Lower leg skin (tissue), 4 donors: ENCODE data around the gene HOXA1. TPM values are rescaled to one million over a fixed set of nuclear protein-coding genes. Genes with fewer than 3 reads are reported as not detected.

Experiments
- DNase-seq, 2 donors: peaks; one replicate each; pipeline ENCODE4 v3.0.0-alpha.2; 2019; ENCODE audit warnings: low spot score in 2 of 2
- H3K4me3 ChIP-seq: fragments of 200-600 bp; sonication (generic); 2 replicates; pipeline ENCODE4 v1.5.1; 2017; ENCODE audit warnings: mild to moderate bottlenecking, low read depth; ENCODE audit not compliant: poor library complexity, severe bottlenecking
- POLR2A ChIP-seq, 2 donors: fragments of 450-650 bp; IDR thresholded peaks; one replicate each; pipeline ENCODE4 v1.6.1; 2016 to 2017; ENCODE audit warnings: antibody characterized with exemption in 2 of 2, mild to moderate bottlenecking in 1 of 2, moderate library complexity in 1 of 2
- WGBS, 2 donors: methylation state at CpG; one replicate each; pipeline ENCODE4 v1.1.5; 2018; 5-methylcytosine and 5-hydroxymethylcytosine counted together
- intact Hi-C: fragments of 100-400 bp; cut with DNase I; formaldehyde crosslinking; loops from one replicate; pipeline ENCODE4 v1.15.0; 2023; ENCODE audit warnings: low total_unique reads
- total RNA-seq, 4 donors: library from RNA; depleted of rRNA; stranded (reverse); fragments of >200 nt; gene quantifications; one replicate each; pipeline ENCODE4 v1.1.0, GENCODE V29; 2016
- TF ChIP-seq, protein P1 (sequence below), 3 donors: fragments of 450-650 bp; IDR thresholded peaks; one replicate each; pipeline ENCODE4 v1.5.1; 2016; ENCODE audit warnings: antibody characterized with exemption in 3 of 3, mild to moderate bottlenecking in 3 of 3, moderate library complexity in 2 of 3

HOXA1 gene
- total RNA-seq, 4 donors from 2014 or later, result 0.63 to 3.2 (median 1.9) TPM

DNA sequence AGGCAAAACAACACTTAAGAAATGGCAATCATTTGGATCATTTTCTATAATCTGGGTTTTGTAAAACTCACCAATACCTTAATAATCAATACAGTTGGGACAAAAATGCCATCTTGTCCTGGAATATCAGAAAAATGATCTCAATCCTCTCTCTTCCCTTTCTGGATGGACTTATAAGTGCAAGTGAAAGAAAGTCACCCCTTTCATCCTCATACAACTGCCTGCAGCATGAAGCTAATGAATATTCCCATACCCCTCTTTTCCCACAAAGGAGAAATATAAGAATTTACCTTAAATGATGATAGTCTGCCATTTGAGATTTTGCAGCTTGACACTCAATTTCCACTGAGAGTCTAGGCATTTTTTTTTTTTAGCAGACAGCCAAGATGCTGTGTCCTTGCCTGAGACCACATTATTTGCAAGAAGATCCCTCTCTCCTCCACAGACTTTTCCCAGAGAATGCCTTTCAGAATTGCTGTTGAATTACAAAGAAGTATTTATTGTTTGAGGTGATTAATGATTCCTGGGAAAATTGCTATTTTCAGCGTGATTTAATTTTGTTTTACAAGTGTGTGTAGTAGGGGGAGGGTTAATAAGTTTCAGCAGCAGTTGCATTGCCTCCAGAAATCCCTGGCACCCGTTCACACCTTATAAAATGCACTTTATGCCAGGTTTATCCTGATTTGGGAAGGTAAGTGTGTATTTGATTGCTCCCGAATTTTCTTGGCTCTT lies 31.0 kb upstream of the HOXA1 start:
- no peak for DNase-seq
- no peak overlapping the region for H3K4me3 ChIP-seq
- WGBS, 2 donors, result 51 to 57% methylated on average over 3 of the region's 3 CpGs
- intact Hi-C loops, result no loop called here
- TF ChIP-seq, protein P1, sequence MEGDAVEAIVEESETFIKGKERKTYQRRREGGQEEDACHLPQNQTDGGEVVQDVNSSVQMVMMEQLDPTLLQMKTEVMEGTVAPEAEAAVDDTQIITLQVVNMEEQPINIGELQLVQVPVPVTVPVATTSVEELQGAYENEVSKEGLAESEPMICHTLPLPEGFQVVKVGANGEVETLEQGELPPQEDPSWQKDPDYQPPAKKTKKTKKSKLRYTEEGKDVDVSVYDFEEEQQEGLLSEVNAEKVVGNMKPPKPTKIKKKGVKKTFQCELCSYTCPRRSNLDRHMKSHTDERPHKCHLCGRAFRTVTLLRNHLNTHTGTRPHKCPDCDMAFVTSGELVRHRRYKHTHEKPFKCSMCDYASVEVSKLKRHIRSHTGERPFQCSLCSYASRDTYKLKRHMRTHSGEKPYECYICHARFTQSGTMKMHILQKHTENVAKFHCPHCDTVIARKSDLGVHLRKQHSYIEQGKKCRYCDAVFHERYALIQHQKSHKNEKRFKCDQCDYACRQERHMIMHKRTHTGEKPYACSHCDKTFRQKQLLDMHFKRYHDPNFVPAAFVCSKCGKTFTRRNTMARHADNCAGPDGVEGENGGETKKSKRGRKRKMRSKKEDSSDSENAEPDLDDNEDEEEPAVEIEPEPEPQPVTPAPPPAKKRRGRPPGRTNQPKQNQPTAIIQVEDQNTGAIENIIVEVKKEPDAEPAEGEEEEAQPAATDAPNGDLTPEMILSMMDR (IDR thresholded peaks at IDR 0.05), result no peak
- TF ChIP-seq POLR2A (IDR thresholded peaks at IDR 0.05), result no peak

DNA sequence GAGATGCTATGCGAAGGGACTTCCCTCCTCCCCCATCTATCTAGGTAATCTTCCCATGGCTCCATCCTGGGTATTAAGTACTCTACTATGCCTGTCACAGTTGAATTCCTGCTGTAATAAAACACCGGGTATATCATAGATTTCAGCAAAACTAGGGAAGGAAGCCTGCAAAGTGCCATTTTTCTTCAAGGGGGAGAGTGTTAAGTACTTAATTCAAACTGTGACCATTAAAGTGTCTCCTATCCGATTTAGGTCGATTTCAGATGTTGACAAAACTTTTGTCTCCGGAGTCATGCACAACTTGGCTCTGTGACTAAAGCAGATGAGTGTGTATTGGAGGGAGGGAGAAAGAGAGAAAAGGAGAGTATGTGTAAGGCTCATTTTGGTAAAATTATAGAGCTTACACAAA lies 30.2 kb upstream of the HOXA1 start:
- TF ChIP-seq POLR2A (IDR thresholded peaks at IDR 0.05), result no peak
- TF ChIP-seq, protein P1 (IDR thresholded peaks at IDR 0.05), result no peak
- DNase-seq, result no peak
- H3K4me3 ChIP-seq, result no peak overlapping the region
- intact Hi-C loops, result no loop called here
- WGBS, 2 donors, result 80 to 81% methylated on average over 5 of the region's 5 CpGs

DNA sequence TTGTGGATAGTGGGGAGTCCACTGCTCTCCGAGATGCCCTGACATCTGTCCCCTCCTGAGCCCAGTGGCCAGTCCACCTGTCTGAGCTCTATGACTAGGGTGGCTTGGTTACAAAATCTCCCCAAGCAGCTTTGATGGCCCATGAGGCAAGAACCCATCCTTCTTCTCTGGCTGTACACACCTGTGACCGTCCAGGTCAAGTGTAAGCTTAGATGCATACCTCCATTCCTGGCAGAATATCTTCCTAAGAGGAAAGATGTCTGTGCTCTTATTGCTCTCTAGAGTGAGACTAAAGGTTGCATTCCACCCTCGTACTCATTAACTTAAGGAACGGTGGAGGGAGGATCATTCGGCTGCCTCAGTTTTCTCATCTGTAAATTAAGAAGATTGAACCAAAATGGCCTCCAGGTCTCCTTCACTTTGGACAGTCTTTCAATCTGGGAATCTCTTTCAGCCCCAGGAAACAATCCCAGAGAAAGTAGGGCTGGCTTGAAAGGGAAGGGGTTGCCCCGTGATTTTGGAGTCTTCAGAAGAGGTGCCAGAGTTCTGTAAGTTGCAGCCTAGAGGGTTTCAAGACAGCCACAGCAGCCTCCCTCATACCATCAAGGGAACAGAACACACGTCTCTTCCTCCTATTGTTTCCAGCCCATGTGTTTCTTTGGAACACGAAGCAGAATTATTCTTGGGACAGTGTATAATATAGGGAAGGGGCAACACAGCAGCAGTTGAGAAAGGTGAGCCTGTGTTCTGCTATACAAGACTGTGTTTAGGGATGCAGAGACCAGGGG lies 29.3 kb upstream of the HOXA1 start:
- 81 to 84% methylated on average over 8 of the region's 8 CpGs for WGBS, 2 donors
- peak in 1 of 2 donors; percentile 50 for DNase-seq
- no peak for TF ChIP-seq POLR2A (IDR thresholded peaks at IDR 0.05)
- TF ChIP-seq, protein P1 (IDR thresholded peaks at IDR 0.05), result no peak
- intact Hi-C loops, result loop anchor here (5.0 kb wide), 1 partner anchor 1587 kb away; no protein-coding TSS in a partner anchor
- H3K4me3 ChIP-seq, result no peak overlapping the region

DNA sequence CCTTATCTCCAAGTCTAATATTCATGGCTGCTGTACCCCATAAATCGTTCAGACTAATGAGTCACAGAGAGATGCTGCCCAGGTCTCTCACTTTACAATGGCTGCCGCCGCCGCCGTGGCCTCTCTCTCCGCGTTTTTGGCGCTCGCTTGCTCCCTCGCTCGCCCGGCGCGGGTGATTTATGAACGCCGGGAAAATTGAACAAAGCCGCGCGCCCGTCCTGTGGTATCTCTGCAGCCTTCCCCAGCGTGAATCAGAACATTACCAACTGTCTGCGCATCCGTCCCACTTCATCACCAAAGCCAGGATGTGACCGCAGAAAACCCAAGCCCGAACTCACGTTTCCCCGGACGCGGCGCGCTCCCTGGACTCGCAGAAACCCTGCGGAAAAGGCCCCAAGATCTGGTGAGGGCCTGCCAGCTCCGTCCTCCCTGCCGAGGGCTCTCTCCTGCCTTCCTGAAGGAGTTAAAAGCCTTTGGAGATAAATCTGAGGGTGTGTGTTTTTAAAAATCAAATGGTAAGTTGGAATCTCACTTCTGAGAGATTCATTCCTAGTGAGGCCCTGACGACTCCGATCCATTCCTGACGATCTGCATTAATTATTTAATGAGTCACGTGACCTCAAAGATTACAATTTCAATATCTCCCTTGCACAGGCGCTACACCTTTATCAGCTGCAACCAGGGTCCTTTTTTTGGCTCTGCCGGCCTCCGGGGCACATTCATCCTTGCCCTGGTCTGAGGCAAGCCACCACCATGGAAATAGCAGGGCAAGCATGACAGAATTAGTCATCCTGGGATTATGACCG lies 28.5 kb upstream of the HOXA1 start:
- 82 to 85% methylated on average over 43 of the region's 43 CpGs for WGBS, 2 donors
- intact Hi-C loops, result loop anchor here (5.0 kb wide), 1 partner anchor 1588 kb away; no protein-coding TSS in a partner anchor
- DNase-seq, result peak in 1 of 2 donors; percentile 54

DNA sequence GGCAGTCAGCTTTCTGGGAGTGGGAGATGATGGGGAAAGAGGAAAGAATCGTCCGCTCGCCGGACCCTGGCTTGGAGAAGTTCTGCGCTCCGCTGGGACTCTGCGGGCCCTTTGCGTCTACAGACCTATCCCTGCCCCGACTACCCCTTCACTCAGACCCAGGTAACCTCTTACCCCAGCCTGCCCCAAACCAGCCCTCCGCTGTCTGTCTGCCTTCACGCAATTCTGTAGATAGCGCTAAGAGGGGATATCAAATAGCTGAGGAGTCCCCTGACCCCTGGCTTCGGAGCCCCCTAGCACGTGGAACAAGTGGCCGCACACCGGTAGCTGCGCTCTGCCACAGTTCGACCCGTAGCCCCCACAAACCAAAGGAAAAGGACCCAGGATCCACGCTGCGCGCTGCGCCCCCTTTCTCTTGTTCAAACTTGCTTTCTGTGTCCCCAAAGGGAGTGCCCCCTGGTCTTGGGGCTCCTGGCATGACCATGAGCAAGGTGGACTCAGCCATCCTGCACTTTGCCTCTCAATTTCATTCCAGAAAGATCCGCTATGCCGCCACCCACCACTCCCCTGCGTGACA lies 27.8 kb upstream of the HOXA1 start:
- 86 to 90% methylated on average over 26 of the region's 26 CpGs for WGBS, 2 donors
- DNase-seq, result peak in 1 of 2 donors; percentile 79
- intact Hi-C loops, result loop anchor here (5.0 kb wide), 1 partner anchor 1589 kb away; no protein-coding TSS in a partner anchor
- H3K4me3 ChIP-seq, result no peak overlapping the region
- TF ChIP-seq, protein P1 (IDR thresholded peaks at IDR 0.05), result no peak
- no peak for TF ChIP-seq POLR2A (IDR thresholded peaks at IDR 0.05)

More for the DNA sequence above, 28.5 kb upstream of the HOXA1 start:
- no peak overlapping the region for H3K4me3 ChIP-seq
- TF ChIP-seq, protein P1 (IDR thresholded peaks at IDR 0.05), result no peak
- TF ChIP-seq POLR2A (IDR thresholded peaks at IDR 0.05), result no peak
